ENCODE measurements around the gene CYP3A5. TPM values are rescaled to one million over a fixed set of nuclear protein-coding genes. Genes with fewer than 3 reads are reported as not detected.
"Not testable (repeated sequence)": the region's sequence is repeated elsewhere in the genome, so short reads cannot be mapped to it uniquely, and the experiment has no call there.

CYP3A5 gene
- total RNA-seq, 1 donor from 2014 or later: not detected

- H3K9me3 Mint-ChIP-seq (ENCODE audit: unreplicated experiment): peaks cover 2% of the 10 kb centered on the region
Observed at GRCh38 chr7:99642027-99642426, 37.8 kb downstream of the CYP3A5 start.

GRCh38 chr7:99639267-99639666 lies 40.5 kb downstream of the CYP3A5 start:
- no peak overlapping the region for H3K27ac Mint-ChIP-seq (ENCODE audit: unreplicated experiment)
- peaks cover 5% of the 10 kb centered on the region for H3K27me3 Mint-ChIP-seq (ENCODE audit: unreplicated experiment)
- peaks cover 2% of the 10 kb centered on the region for H3K9me3 Mint-ChIP-seq (ENCODE audit: unreplicated experiment)
- H3K36me3 Mint-ChIP-seq (ENCODE audit: unreplicated experiment): peaks cover 9% of the 10 kb centered on the region
- no peaks in the 10 kb centered on the region for H3K4me1 Mint-ChIP-seq (ENCODE audit: low read depth, unreplicated experiment)
- no peak for DNase-seq
- no peak overlapping the region for H3K4me3 Mint-ChIP-seq (ENCODE audit: unreplicated experiment)
- TF ChIP-seq CTCF (IDR thresholded peaks at IDR 0.05; ENCODE audit: partially characterized antibody, unreplicated experiment): no peak

More at GRCh38 chr7:99642027-99642426, 37.8 kb downstream of the CYP3A5 start:
- no peak overlapping the region for H3K4me3 Mint-ChIP-seq (ENCODE audit: unreplicated experiment)
- H3K27me3 Mint-ChIP-seq (ENCODE audit: unreplicated experiment): peaks cover 5% of the 10 kb centered on the region
- H3K27ac Mint-ChIP-seq (ENCODE audit: unreplicated experiment): no peak overlapping the region
- H3K36me3 Mint-ChIP-seq (ENCODE audit: unreplicated experiment): peaks cover 19% of the 10 kb centered on the region
- H3K4me1 Mint-ChIP-seq (ENCODE audit: low read depth, unreplicated experiment): no peaks in the 10 kb centered on the region
- no peak for DNase-seq
- no peak for TF ChIP-seq CTCF (IDR thresholded peaks at IDR 0.05; ENCODE audit: partially characterized antibody, unreplicated experiment)

- Mint-ChIP-seq H3K36me3 (ENCODE audit: unreplicated experiment) (peaks cover 9% of the 10 kb centered on the region), H3K27me3 (ENCODE audit: unreplicated experiment) (peaks cover 5% of the 10 kb centered on the region), H3K9me3 (ENCODE audit: unreplicated experiment) (peaks cover 2% of the 10 kb centered on the region), H3K4me1 (ENCODE audit: low read depth, unreplicated experiment) (no peaks in the 10 kb centered on the region), H3K27ac (ENCODE audit: unreplicated experiment) (no peak overlapping the region), H3K4me3 (ENCODE audit: unreplicated experiment) (no peak overlapping the region)
- TF ChIP-seq CTCF (IDR thresholded peaks at IDR 0.05; ENCODE audit: partially characterized antibody, unreplicated experiment): no peak
- no peak for DNase-seq
Observed at GRCh38 chr7:99638731-99639130, 41.1 kb downstream of the CYP3A5 start.

DNA sequence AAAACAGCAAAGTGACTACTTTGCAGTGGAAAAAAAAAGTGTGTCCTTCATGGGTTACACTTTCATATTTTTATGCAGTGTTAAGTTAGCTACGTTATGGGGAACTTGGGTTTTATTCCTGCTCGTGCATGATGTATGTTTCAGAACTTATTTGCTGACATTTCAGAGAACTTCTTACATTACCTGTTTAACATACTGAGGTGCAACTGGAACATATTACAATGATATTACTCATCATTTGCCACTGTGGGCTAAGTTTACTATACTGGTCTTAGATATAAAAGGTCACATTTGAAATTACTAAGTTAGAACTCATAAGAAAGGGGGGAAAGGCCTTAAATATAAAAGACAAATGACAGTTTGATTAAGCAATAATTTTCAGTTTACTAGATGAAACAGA lies 42.4 kb downstream of the CYP3A5 start:
- not testable (repeated sequence) for H3K9me3 Mint-ChIP-seq (ENCODE audit: unreplicated experiment); H3K27me3 Mint-ChIP-seq (ENCODE audit: unreplicated experiment)

GRCh38 chr7:99631295-99632109 lies 48.3 kb downstream of the CYP3A5 start:
- Mint-ChIP-seq H3K27ac (ENCODE audit: unreplicated experiment) (no peak overlapping the region), H3K4me3 (ENCODE audit: unreplicated experiment) (no peak overlapping the region)
- DNase-seq: no peak

More for the DNA sequence above, 42.4 kb downstream of the CYP3A5 start:
- H3K4me1 Mint-ChIP-seq (ENCODE audit: low read depth, unreplicated experiment); H3K4me3 Mint-ChIP-seq (ENCODE audit: unreplicated experiment); H3K27ac Mint-ChIP-seq (ENCODE audit: unreplicated experiment); DNase-seq; H3K36me3 Mint-ChIP-seq (ENCODE audit: unreplicated experiment): not testable (repeated sequence)

More at GRCh38 chr7:99631295-99632109, 48.3 kb downstream of the CYP3A5 start:
- Mint-ChIP-seq H3K4me1 (ENCODE audit: low read depth, unreplicated experiment) (no peaks in the 10 kb centered on the region), H3K36me3 (ENCODE audit: unreplicated experiment) (peaks cover 5% of the 10 kb centered on the region), H3K9me3 (ENCODE audit: unreplicated experiment) (peaks cover 4% of the 10 kb centered on the region), H3K27me3 (ENCODE audit: unreplicated experiment) (no peaks in the 10 kb centered on the region)
- TF ChIP-seq CTCF (IDR thresholded peaks at IDR 0.05; ENCODE audit: partially characterized antibody, unreplicated experiment): no peak

All from glutamatergic neuron (in vitro differentiated cells).